ENCODE measurements around the gene ZP1.
A peak's percentile ranks its signal among the peaks of the same experiment; 100 is the strongest.

The ZP1 gene

GRCh38 chr11:60858236-60858635 lies 9.1 kb upstream of the ZP1 start:
- 85% methylated on average over 8 of the region's 8 CpGs for WGBS
- no peak overlapping the region for H2BK15ac ChIP-seq (ENCODE audit: low read depth, poor library complexity, severe bottlenecking)
- no peak overlapping the region for H2BK120ac ChIP-seq (ENCODE audit: low read depth, low read length)
- peak overlapping the region in 1 of 2 experiments; percentile 38 for H2BK12ac ChIP-seq (ENCODE audit: low read length in 2 of 2)
- no peak overlapping the region for H3K14ac ChIP-seq (ENCODE audit: low read length in 2 of 2)
- no peak for DNase-seq
- no peak overlapping the region for H2AFZ ChIP-seq (ENCODE audit: low read depth, low read length)
- no peaks in the 10 kb centered on the region for H3K79me1 ChIP-seq (replicated peaks; ENCODE audit: low read length, poor library complexity, severe bottlenecking)
- no peak overlapping the region for H4K91ac ChIP-seq (ENCODE audit: low read length)
- H3K4me3 ChIP-seq (ENCODE audit: insufficient read depth in 1 of 2, low read depth in 1 of 2, low read length in 2 of 2), result no peak overlapping the region
- peaks cover 11% of the 10 kb centered on the region for H3K4me1 ChIP-seq (ENCODE audit: control insufficient read depth, insufficient read depth, low read depth, low read length)
- no peak overlapping the region for H2AK5ac ChIP-seq (ENCODE audit: low read length, severe bottlenecking)
- H3K4me2 ChIP-seq (ENCODE audit: low read length, poor library complexity, severe bottlenecking), result no peak overlapping the region
- H3K36me3 ChIP-seq (ENCODE audit: control insufficient read depth in 1 of 2, insufficient read depth in 2 of 2, low read depth in 1 of 2, low read length in 2 of 2), result peaks cover 4% of the 10 kb centered on the region in 2 experiments
- no peak overlapping the region for H3K9ac ChIP-seq (ENCODE audit: low read length)
- H4K8ac ChIP-seq (ENCODE audit: low read length), result no peak overlapping the region
- no peak overlapping the region for H3K4ac ChIP-seq (ENCODE audit: low read depth in 1 of 2, low read length in 2 of 2)
- no peak overlapping the region for H3K23ac ChIP-seq (ENCODE audit: low read length in 2 of 2)
- H3K27me3 ChIP-seq (ENCODE audit: control insufficient read depth in 1 of 2, insufficient read depth in 1 of 2, low read length in 2 of 2), result peaks cover 0 to 13% of the 10 kb centered on the region in 2 experiments
- no peak overlapping the region for H3K27ac ChIP-seq (ENCODE audit: low read length, poor library complexity, severe bottlenecking)
- no peak overlapping the region for H2BK5ac ChIP-seq (ENCODE audit: low read depth, low read length, poor library complexity, severe bottlenecking)
- no peak overlapping the region for H3K18ac ChIP-seq (ENCODE audit: low read depth in 1 of 2, low read length in 2 of 2)
- H3K9me3 ChIP-seq (ENCODE audit: control insufficient read depth, low read length), result no peaks in the 10 kb centered on the region

GRCh38 chr11:60858731-60859464 lies 8.4 kb upstream of the ZP1 start:
- DNase-seq, result no peak
- no peak overlapping the region for H3K14ac ChIP-seq (ENCODE audit: low read length in 2 of 2)
- H3K18ac ChIP-seq (ENCODE audit: low read depth in 1 of 2, low read length in 2 of 2), result peak overlapping the region in 1 of 2 experiments; percentile 42
- H2BK12ac ChIP-seq (ENCODE audit: low read length in 2 of 2), result peak overlapping the region in 1 of 2 experiments; percentile 25
- H3K23ac ChIP-seq (ENCODE audit: low read length in 2 of 2), result no peak overlapping the region
- H2AFZ ChIP-seq (ENCODE audit: low read depth, low read length), result no peak overlapping the region
- no peak overlapping the region for H4K8ac ChIP-seq (ENCODE audit: low read length)
- no peak overlapping the region for H2BK5ac ChIP-seq (ENCODE audit: low read depth, low read length, poor library complexity, severe bottlenecking)
- no peak overlapping the region for H4K91ac ChIP-seq (ENCODE audit: low read length)
- no peaks in the 10 kb centered on the region for H3K9me3 ChIP-seq (ENCODE audit: control insufficient read depth, low read length)
- no peak overlapping the region for H3K4ac ChIP-seq (ENCODE audit: low read depth in 1 of 2, low read length in 2 of 2)
- H3K27me3 ChIP-seq (ENCODE audit: control insufficient read depth in 1 of 2, insufficient read depth in 1 of 2, low read length in 2 of 2), result peaks cover 0 to 13% of the 10 kb centered on the region in 2 experiments
- H3K27ac ChIP-seq (ENCODE audit: low read length, poor library complexity, severe bottlenecking), result no peak overlapping the region
- WGBS, result 91% methylated on average over 4 of the region's 4 CpGs
- no peak overlapping the region for H3K4me3 ChIP-seq (ENCODE audit: insufficient read depth in 1 of 2, low read depth in 1 of 2, low read length in 2 of 2)
- H3K4me1 ChIP-seq (ENCODE audit: control insufficient read depth, insufficient read depth, low read depth, low read length), result peaks cover 9% of the 10 kb centered on the region
- no peak overlapping the region for H3K9ac ChIP-seq (ENCODE audit: low read length)
- H3K79me1 ChIP-seq (replicated peaks; ENCODE audit: low read length, poor library complexity, severe bottlenecking), result no peaks in the 10 kb centered on the region
- H2AK5ac ChIP-seq (ENCODE audit: low read length, severe bottlenecking), result no peak overlapping the region
- H2BK15ac ChIP-seq (ENCODE audit: low read depth, poor library complexity, severe bottlenecking), result peak overlapping the region; percentile 12
- H2BK120ac ChIP-seq (ENCODE audit: low read depth, low read length), result no peak overlapping the region
- H3K4me2 ChIP-seq (ENCODE audit: low read length, poor library complexity, severe bottlenecking), result no peak overlapping the region
- H3K36me3 ChIP-seq (ENCODE audit: control insufficient read depth in 1 of 2, insufficient read depth in 2 of 2, low read depth in 1 of 2, low read length in 2 of 2), result no peaks in the 10 kb centered on the region

GRCh38 chr11:60859616-60860250 lies 7.6 kb upstream of the ZP1 start:
- 86% methylated on average over 14 of the region's 15 CpGs for WGBS

GRCh38 chr11:60860943-60861342 lies 6.4 kb upstream of the ZP1 start:
- 88% methylated on average over 7 of the region's 7 CpGs for WGBS
- Histone ChIP-seq H2BK12ac (ENCODE audit: low read length in 2 of 2) (no peak overlapping the region), H2AFZ (ENCODE audit: low read depth, low read length) (no peak overlapping the region)

More at GRCh38 chr11:60859616-60860250, 7.6 kb upstream of the ZP1 start:
- Histone ChIP-seq H3K4me3 (ENCODE audit: insufficient read depth in 1 of 2, low read depth in 1 of 2, low read length in 2 of 2) (no peak overlapping the region), H2AFZ (ENCODE audit: low read depth, low read length) (no peak overlapping the region), H3K14ac (ENCODE audit: low read length in 2 of 2) (no peak overlapping the region), H3K9me3 (ENCODE audit: control insufficient read depth, low read length) (no peaks in the 10 kb centered on the region), H3K27ac (ENCODE audit: low read length, poor library complexity, severe bottlenecking) (no peak overlapping the region), H3K23ac (ENCODE audit: low read length in 2 of 2) (no peak overlapping the region), H3K4me2 (ENCODE audit: low read length, poor library complexity, severe bottlenecking) (no peak overlapping the region), H4K8ac (ENCODE audit: low read length) (no peak overlapping the region), H3K79me1 (replicated peaks; ENCODE audit: low read length, poor library complexity, severe bottlenecking) (no peaks in the 10 kb centered on the region), H4K91ac (ENCODE audit: low read length) (no peak overlapping the region), H3K4ac (ENCODE audit: low read depth in 1 of 2, low read length in 2 of 2) (no peak overlapping the region), H3K9ac (ENCODE audit: low read length) (no peak overlapping the region), H3K36me3 (ENCODE audit: control insufficient read depth in 1 of 2, insufficient read depth in 2 of 2, low read depth in 1 of 2, low read length in 2 of 2) (no peaks in the 10 kb centered on the region), H3K4me1 (ENCODE audit: control insufficient read depth, insufficient read depth, low read depth, low read length) (peaks cover 9% of the 10 kb centered on the region), H2BK5ac (ENCODE audit: low read depth, low read length, poor library complexity, severe bottlenecking) (no peak overlapping the region), H2BK12ac (ENCODE audit: low read length in 2 of 2) (no peak overlapping the region), H2AK5ac (ENCODE audit: low read length, severe bottlenecking) (no peak overlapping the region), H2BK15ac (ENCODE audit: low read depth, poor library complexity, severe bottlenecking) (no peak overlapping the region), H2BK120ac (ENCODE audit: low read depth, low read length) (no peak overlapping the region), H3K27me3 (ENCODE audit: control insufficient read depth in 1 of 2, insufficient read depth in 1 of 2, low read length in 2 of 2) (peaks cover 0 to 13% of the 10 kb centered on the region in 2 experiments), H3K18ac (ENCODE audit: low read depth in 1 of 2, low read length in 2 of 2) (no peak overlapping the region)
- no peak for DNase-seq

More at GRCh38 chr11:60860943-60861342, 6.4 kb upstream of the ZP1 start:
- H2BK120ac ChIP-seq (ENCODE audit: low read depth, low read length), result no peak overlapping the region
- H3K9me3 ChIP-seq (ENCODE audit: control insufficient read depth, low read length), result no peaks in the 10 kb centered on the region
- no peak overlapping the region for H3K4me3 ChIP-seq (ENCODE audit: insufficient read depth in 1 of 2, low read depth in 1 of 2, low read length in 2 of 2)
- peak overlapping the region; percentile 24 for H4K8ac ChIP-seq (ENCODE audit: low read length)
- DNase-seq, result no peak
- no peak overlapping the region for H3K4me2 ChIP-seq (ENCODE audit: low read length, poor library complexity, severe bottlenecking)
- H2BK15ac ChIP-seq (ENCODE audit: low read depth, poor library complexity, severe bottlenecking), result no peak overlapping the region
- peaks cover 0 to 19% of the 10 kb centered on the region in 2 experiments for H3K27me3 ChIP-seq (ENCODE audit: control insufficient read depth in 1 of 2, insufficient read depth in 1 of 2, low read length in 2 of 2)
- peaks cover 9% of the 10 kb centered on the region for H3K4me1 ChIP-seq (ENCODE audit: control insufficient read depth, insufficient read depth, low read depth, low read length)
- H3K27ac ChIP-seq (ENCODE audit: low read length, poor library complexity, severe bottlenecking), result no peak overlapping the region
- no peak overlapping the region for H3K4ac ChIP-seq (ENCODE audit: low read depth in 1 of 2, low read length in 2 of 2)
- no peaks in the 10 kb centered on the region for H3K36me3 ChIP-seq (ENCODE audit: control insufficient read depth in 1 of 2, insufficient read depth in 2 of 2, low read depth in 1 of 2, low read length in 2 of 2)
- H3K14ac ChIP-seq (ENCODE audit: low read length in 2 of 2), result no peak overlapping the region
- no peak overlapping the region for H4K91ac ChIP-seq (ENCODE audit: low read length)
- no peak overlapping the region for H3K23ac ChIP-seq (ENCODE audit: low read length in 2 of 2)
- H2BK5ac ChIP-seq (ENCODE audit: low read depth, low read length, poor library complexity, severe bottlenecking), result no peak overlapping the region
- no peak overlapping the region for H2AK5ac ChIP-seq (ENCODE audit: low read length, severe bottlenecking)
- no peak overlapping the region for H3K18ac ChIP-seq (ENCODE audit: low read depth in 1 of 2, low read length in 2 of 2)
- no peaks in the 10 kb centered on the region for H3K79me1 ChIP-seq (replicated peaks; ENCODE audit: low read length, poor library complexity, severe bottlenecking)
- no peak overlapping the region for H3K9ac ChIP-seq (ENCODE audit: low read length)
